Vagina (tissue), 2 donors: ENCODE results near the gene PADI3. TPM values are rescaled to one million over a fixed set of nuclear protein-coding genes. Genes with fewer than 3 reads are reported as not detected.

Source experiments
- DNase-seq, 2 donors: peaks; one replicate each; pipeline ENCODE4 v3.0.0-alpha.2; 2017; ENCODE audit errors: extremely low spot score in 2 of 2
- H3K27ac ChIP-seq: fragments of 200-600 bp; sonication (generic); one replicate; pipeline ENCODE4 v1.5.1; 2019
- H3K27me3 ChIP-seq: fragments of 200-600 bp; sonication (generic); one replicate; pipeline ENCODE4 v1.5.1; 2019
- H3K36me3 ChIP-seq, 2 donors: fragments of 200-600 bp; sonication (generic); one replicate each; pipeline ENCODE4 v1.5.1; 2017 to 2019
- H3K4me1 ChIP-seq: fragments of 200-600 bp; sonication (generic); one replicate; pipeline ENCODE4 v1.5.1; 2019
- H3K4me3 ChIP-seq, 2 donors: fragments of 200-600 bp; sonication (generic); 1 replicate in 1 of 2; 2 replicates in 1 of 2; pipeline ENCODE4 v1.5.1; 2016 to 2019
- H3K9me3 ChIP-seq: fragments of 200-600 bp; sonication (generic); one replicate; pipeline ENCODE4 v1.5.1; 2019
- POLR2A ChIP-seq, 2 donors: fragments of 450-650 bp; IDR thresholded peaks; one replicate each; pipeline ENCODE4 v1.6.1; 2017; ENCODE audit warnings: antibody characterized with exemption in 2 of 2, mild to moderate bottlenecking in 2 of 2, moderate library complexity in 2 of 2
- POLR2AphosphoS5 ChIP-seq, 2 donors: sonication (generic); formaldehyde crosslinking; IDR thresholded peaks; one replicate each; pipeline ENCODE4 v1.9.0; 2017; ENCODE audit warnings: antibody characterized with exemption in 2 of 2, mild to moderate bottlenecking in 2 of 2, low read depth in 1 of 2; ENCODE audit not compliant: insufficient read depth in 1 of 2
- intact Hi-C: fragments of 100-400 bp; cut with DNase I; formaldehyde crosslinking; loops from one replicate; pipeline ENCODE4 v1.15.1; 2023
- total RNA-seq: library from RNA; depleted of rRNA; stranded (reverse); fragments of >200 nt; gene quantifications from one replicate; pipeline ENCODE4 v1.2.3, GENCODE V29; 2016
- TF ChIP-seq, protein P1 (sequence below), 3 experiments: fragments of 450-650 bp in 2 of 3; fragments of 200-600 bp in 1 of 3; sonication (generic) in 1 of 3; IDR thresholded peaks; one replicate each; pipeline ENCODE4 v1.5.1; 2017 to 2019; ENCODE audit warnings: antibody characterized with exemption in 3 of 3, mild to moderate bottlenecking in 2 of 3, moderate library complexity in 2 of 3

PADI3 gene
- total RNA-seq, 1 donor from 2014 or later: 7.1 TPM

DNA sequence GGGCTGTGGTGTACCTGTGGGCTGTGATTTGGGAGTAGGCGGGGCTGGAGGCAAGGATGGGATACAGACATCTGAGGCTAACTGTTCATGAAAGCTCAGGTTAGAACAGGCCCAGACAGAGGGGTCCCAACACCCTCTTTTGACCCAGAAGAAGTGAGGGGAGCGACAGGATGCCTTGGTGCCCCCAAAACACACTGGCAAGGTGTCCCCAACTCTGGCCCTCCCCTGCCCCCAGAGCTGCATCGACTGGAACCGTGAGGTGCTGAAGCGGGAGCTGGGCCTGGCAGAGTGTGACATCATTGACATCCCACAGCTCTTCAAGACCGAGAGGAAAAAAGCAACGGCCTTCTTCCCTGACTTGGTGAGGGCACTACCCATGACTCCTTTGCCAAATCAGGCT lies 31.5 kb downstream of the PADI3 start:
- H3K4me1 ChIP-seq: no peaks in the 10 kb centered on the region
- H3K27me3 ChIP-seq: no peaks in the 10 kb centered on the region

GRCh38 chr1:17280894-17281293 lies 32.0 kb downstream of the PADI3 start:
- Histone ChIP-seq H3K27me3 (no peaks in the 10 kb centered on the region), H3K9me3 (no peaks in the 10 kb centered on the region), H3K36me3 (no peaks in the 10 kb centered on the region), H3K4me3 (no peak overlapping the region), H3K27ac (no peak overlapping the region), H3K4me1 (no peaks in the 10 kb centered on the region)
- TF ChIP-seq POLR2A (IDR thresholded peaks at IDR 0.05) (no peak), POLR2AphosphoS5 (IDR thresholded peaks at IDR 0.05; ENCODE audit: insufficient read depth in 1 of 2, low read depth in 1 of 2) (no peak)
- TF ChIP-seq, protein P1, sequence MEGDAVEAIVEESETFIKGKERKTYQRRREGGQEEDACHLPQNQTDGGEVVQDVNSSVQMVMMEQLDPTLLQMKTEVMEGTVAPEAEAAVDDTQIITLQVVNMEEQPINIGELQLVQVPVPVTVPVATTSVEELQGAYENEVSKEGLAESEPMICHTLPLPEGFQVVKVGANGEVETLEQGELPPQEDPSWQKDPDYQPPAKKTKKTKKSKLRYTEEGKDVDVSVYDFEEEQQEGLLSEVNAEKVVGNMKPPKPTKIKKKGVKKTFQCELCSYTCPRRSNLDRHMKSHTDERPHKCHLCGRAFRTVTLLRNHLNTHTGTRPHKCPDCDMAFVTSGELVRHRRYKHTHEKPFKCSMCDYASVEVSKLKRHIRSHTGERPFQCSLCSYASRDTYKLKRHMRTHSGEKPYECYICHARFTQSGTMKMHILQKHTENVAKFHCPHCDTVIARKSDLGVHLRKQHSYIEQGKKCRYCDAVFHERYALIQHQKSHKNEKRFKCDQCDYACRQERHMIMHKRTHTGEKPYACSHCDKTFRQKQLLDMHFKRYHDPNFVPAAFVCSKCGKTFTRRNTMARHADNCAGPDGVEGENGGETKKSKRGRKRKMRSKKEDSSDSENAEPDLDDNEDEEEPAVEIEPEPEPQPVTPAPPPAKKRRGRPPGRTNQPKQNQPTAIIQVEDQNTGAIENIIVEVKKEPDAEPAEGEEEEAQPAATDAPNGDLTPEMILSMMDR (IDR thresholded peaks at IDR 0.05): no peak
- DNase-seq: no peak
- intact Hi-C loops: no loop called here

More for the DNA sequence above, 31.5 kb downstream of the PADI3 start:
- DNase-seq: no peak
- Histone ChIP-seq H3K27ac (no peak overlapping the region), H3K36me3 (no peaks in the 10 kb centered on the region), H3K4me3 (no peak overlapping the region), H3K9me3 (no peaks in the 10 kb centered on the region)
- intact Hi-C loops: no loop called here
- no peak for TF ChIP-seq POLR2AphosphoS5 (IDR thresholded peaks at IDR 0.05; ENCODE audit: insufficient read depth in 1 of 2, low read depth in 1 of 2)
- TF ChIP-seq POLR2A (IDR thresholded peaks at IDR 0.05): no peak
- TF ChIP-seq, protein P1 (IDR thresholded peaks at IDR 0.05): no peak

- no peaks in the 10 kb centered on the region for H3K27me3 ChIP-seq
- no peak for DNase-seq
- intact Hi-C loops: no loop called here
Observed at GRCh38 chr1:17281775-17282181, 32.9 kb downstream of the PADI3 start.

GRCh38 chr1:17282836-17283235 lies 33.9 kb downstream of the PADI3 start:
- no peaks in the 10 kb centered on the region for H3K36me3 ChIP-seq
- intact Hi-C loops: no loop called here
- TF ChIP-seq, protein P1 (IDR thresholded peaks at IDR 0.05): no peak
- TF ChIP-seq POLR2AphosphoS5 (IDR thresholded peaks at IDR 0.05; ENCODE audit: insufficient read depth in 1 of 2, low read depth in 1 of 2): no peak
- TF ChIP-seq POLR2A (IDR thresholded peaks at IDR 0.05): no peak
- H3K4me3 ChIP-seq: no peak overlapping the region
- no peaks in the 10 kb centered on the region for H3K4me1 ChIP-seq
- H3K9me3 ChIP-seq: no peaks in the 10 kb centered on the region
- no peaks in the 10 kb centered on the region for H3K27me3 ChIP-seq
- no peak overlapping the region for H3K27ac ChIP-seq
- no peak for DNase-seq

More at GRCh38 chr1:17281775-17282181, 32.9 kb downstream of the PADI3 start:
- TF ChIP-seq, protein P1 (IDR thresholded peaks at IDR 0.05): no peak
- TF ChIP-seq POLR2A (IDR thresholded peaks at IDR 0.05) (no peak), POLR2AphosphoS5 (IDR thresholded peaks at IDR 0.05; ENCODE audit: insufficient read depth in 1 of 2, low read depth in 1 of 2) (no peak)
- H3K27ac ChIP-seq: no peak overlapping the region
- no peaks in the 10 kb centered on the region for H3K4me1 ChIP-seq
- no peaks in the 10 kb centered on the region for H3K36me3 ChIP-seq
- no peaks in the 10 kb centered on the region for H3K9me3 ChIP-seq
- H3K4me3 ChIP-seq: no peak overlapping the region

- intact Hi-C loops: no loop called here
- TF ChIP-seq POLR2A (IDR thresholded peaks at IDR 0.05) (no peak), POLR2AphosphoS5 (IDR thresholded peaks at IDR 0.05; ENCODE audit: insufficient read depth in 1 of 2, low read depth in 1 of 2) (no peak)
- TF ChIP-seq, protein P1 (IDR thresholded peaks at IDR 0.05): no peak
- Histone ChIP-seq H3K27ac (no peak overlapping the region), H3K9me3 (no peaks in the 10 kb centered on the region), H3K36me3 (no peaks in the 10 kb centered on the region), H3K4me1 (peaks cover 5% of the 10 kb centered on the region), H3K27me3 (no peaks in the 10 kb centered on the region), H3K4me3 (no peak overlapping the region)
- no peak for DNase-seq
Observed at GRCh38 chr1:17286646-17287045, 37.7 kb downstream of the PADI3 start.
